ENCODE data around the gene MSX2.
"Not testable (repeated sequence)": the region's sequence is repeated elsewhere in the genome, so short reads cannot be mapped to it uniquely, and the experiment has no call there.

The MSX2 gene

DNA sequence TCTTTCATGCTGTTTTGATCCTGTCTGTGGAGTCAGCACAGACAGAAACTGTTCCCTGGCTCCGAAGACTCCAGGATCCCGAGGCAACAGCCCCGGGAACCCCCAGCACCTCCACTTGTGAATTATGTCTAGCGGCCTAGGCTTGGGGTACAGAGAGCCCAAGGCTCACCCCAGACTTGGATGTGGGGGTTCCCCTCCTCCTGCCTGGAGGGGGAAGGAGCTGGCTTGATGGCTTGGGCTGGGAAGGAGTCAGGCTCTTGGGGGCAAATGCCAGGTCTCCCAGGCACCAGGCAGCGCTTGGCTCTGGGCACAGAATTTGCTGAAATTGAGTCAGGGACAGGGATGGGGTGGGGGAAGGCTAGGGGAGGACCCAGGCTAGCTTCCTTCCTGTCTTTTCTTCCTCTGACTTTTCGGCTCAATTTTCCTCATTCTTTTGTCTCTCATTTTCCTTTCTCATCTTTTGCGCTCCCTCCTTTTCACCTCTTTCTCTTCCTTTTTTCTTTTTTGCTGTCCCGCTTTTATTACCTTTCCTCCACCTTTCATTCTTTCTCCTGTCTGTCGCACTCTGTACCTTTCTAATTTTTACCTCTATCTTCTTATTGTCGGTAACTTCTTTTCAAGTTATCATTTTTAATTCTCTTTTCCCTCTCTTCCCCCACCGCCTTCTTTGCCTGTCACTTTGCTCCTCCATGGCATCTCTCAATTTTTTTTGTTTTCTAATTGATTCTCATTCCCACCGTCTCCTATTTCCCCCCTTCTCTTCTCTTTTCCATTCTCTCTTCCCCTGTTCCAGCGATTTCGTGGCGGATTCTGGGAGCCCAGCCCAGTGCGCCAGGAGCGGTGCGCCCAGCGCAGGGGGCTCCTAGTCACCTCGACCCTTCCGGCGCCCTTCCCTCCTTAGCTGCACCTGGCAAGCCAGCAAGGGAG, 10.5 kb downstream of the MSX2 start:
- no peak for DNase-seq

GRCh38 chr5:174735498-174736330, 11.3 kb downstream of the MSX2 start:
- DNase-seq = peak; percentile 20

GRCh38 chr5:174736331-174736721, 11.9 kb downstream of the MSX2 start:
- DNase-seq = no peak

DNA sequence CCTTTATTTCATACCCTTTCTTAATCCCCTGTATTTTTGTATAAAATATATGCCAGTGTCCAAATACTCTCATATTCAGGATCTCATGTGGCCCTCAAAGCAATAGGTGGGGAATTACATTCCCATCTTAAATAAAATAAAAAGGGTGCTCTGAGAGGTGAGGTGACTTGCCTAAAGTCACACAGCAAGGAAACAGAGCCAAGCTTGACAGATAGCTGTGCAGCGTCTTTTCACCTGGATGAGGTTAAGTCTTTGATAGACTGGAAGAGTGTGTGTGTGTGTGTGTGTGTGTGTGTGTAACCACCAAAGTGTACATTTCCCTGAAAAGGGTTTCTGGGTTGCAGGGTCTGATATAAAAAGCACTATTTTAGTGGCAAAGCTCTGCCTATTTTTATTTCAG, 12.4 kb downstream of the MSX2 start:
- no peak for DNase-seq

DNA sequence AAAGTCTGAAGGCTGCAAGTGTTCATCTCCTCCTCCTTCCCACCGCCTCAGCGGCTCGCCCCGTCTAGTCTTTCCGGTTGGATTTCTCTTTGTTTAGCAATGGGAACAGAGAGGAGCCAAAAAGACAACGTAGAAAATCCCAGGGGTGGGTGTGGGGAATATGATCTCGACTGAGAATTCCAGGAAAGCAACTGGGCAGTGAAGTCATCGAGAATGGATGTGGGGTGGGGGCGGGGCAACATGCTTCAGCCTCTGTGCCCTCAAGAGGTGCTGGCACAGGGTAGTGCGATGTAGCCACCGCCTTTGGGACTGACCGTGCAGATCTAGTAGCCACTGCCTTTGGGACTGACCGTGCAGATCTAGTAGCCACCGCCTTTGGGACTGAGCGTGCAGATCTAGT, 12.9 kb downstream of the MSX2 start:
- DNase-seq = no peak

DNA sequence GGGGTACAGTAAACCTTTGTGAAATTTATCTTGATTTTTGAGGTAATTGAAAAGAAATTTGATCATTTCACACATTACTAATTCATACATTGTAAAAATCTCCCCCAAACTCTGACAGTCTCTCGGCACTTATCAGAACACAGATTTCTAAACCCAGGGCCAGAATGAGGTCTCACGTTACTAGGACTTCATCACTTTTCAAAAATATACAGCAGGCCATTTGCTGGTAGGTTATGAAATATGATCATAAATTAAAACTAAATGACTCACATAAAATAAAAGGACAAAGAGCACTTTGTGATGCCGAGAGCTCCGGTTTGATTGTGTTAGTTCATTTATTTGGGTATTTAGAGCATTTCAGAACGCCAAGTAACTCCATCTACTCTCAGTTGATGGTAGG, 17.0 kb downstream of the MSX2 start:
- no peak for DNase-seq

- DNase-seq = no peak
Measured at GRCh38 chr5:174744896-174745295, 20.5 kb downstream of the MSX2 start.

- DNase-seq = no peak
Measured at GRCh38 chr5:174745590-174746103, 21.3 kb downstream of the MSX2 start.

DNA sequence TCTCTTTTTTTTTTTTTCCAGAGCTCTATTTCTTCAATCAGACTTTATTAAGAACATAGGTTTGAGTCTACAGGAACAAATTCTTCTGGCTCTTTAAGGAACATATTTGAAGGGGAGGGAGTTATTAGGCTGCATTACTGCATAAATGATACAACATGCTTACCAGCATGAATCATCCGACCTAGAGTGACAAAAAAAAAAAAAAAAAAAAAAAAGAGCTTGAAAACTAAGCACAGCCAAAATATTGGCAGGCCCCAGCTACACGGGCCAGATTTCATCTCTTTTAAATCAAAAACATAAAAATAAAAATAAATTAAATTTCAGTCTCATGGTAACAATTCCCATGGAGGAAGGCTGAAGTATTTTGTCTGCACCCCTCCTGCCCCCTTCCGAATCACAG, 26.3 kb downstream of the MSX2 start:
- no peak for DNase-seq

DNA sequence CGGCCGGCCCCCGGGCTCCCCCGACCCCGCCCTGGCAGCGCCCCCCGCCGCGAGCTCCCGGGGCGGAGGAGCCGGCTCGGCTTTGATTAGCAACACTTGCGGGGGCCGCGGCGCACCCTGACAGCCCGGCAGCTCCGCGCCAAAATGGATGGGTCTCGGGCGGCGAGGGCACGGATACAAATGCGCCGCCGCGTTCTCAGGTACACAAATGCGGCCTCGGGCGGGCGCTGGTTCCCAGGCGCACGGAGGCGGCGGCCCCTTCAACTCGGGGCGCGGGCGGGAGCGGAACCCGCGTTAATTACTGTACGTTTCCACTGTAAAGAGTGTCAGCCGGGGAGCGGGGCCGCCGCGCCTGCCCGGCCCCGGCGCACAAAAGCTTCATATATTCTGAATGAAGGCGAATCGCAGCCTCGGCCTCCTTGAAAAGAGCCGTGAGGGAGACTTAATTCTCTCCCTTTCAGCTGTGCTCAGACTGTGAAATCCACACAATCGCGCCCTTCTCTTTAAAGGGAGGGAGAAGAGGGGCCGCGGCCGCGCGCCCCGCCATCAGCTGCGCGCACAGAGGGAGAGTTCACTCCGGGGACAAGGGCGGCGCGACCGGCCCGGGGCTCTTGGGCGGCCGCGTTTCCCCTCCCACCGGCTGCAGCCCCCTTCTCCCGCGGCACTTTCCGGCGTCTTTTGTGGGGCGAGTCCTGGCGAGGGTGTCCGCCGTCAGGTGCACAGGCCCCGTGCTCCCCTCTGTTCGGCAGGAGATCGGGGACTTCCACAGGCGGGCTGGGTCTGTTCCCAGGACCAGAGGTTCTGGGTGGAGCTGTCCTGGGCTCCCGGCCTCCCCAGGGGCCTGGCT, 27.0 kb downstream of the MSX2 start:
- DNase-seq = no peak

GRCh38 chr5:174752121-174752520, 27.7 kb downstream of the MSX2 start:
- DNase-seq = no peak

DNA sequence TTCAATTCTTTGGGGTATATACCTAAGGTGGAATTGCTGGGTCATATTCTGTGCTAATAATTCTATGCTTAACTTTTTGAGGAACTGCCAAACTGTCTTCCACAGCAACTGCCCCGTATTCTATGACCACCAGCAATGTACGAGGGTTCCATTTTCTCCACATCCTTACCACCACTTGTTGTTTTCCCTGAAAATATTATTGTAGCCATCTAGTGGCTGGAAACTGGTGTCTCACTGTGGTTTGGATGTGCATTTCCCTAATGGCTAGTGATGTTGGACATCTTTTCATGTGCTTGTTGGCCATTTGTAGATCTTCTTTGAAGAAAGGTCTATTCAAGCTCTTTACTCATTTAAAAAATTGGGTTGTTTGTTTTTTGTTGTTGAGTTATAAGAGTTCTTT, 30.7 kb downstream of the MSX2 start:
- no peak for DNase-seq

GRCh38 chr5:174759091-174759490, 34.7 kb downstream of the MSX2 start:
- no peak for DNase-seq

DNA sequence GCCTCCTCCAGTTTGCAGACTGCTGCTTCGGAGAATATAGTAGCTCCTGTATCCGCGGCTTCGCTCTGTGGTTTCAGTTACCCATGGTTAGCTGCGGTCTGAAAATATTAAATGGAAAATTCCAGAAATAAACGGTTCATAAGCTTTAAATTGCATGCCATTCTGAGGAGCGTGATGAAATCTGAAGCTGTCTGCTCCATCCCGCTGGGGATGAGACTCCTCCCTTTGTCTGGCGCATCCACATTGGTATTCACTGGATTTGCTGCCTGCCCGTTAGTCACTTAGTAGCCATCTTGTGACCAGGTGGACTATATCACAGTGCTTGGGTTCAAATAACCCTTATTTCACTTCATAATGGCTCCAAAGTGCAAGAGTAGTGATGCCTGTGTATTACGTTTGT, 36.3 kb downstream of the MSX2 start:
- DNase-seq = no peak

DNA sequence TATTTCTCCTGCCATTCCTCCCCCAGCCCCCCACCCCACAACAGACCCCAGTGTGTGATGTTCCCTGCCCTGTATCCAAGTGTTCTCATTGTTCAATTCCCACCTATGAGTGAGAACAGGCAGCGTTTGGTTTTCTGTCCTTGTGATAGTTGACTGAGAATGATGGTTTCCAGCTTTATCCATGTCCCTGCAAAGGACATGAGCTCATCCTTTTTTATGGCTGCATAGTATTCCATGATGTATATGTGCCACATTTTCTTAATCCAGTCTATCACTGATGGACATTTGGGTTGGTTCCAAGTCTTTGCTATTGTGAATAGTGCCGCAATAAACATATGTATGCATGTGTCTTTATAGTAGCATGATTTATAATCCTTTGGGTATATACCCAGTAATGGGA, 37.0 kb downstream of the MSX2 start:
- DNase-seq = not testable (repeated sequence)

DNA sequence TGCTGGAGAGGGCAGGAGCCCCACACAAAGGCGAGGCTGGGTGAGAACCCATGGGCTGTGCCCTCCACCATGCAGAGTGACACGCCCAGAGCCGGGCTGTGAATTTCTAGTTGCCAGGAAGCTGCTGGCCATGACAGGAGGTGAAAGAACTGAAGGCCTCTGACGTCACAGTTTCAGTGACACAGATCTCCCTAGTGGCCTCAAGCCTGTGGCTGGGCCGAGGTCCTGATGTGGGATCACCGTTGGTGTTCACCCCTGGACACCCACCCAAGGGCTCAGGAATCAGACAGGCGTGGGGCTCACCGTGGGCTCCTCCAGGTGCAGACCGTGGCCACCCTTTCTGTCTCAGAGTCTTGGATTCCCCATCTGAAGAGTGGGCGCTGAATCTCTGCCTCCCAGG, 39.9 kb downstream of the MSX2 start:
- no peak for DNase-seq

- no peak for DNase-seq
Measured at GRCh38 chr5:174765540-174765939, 41.2 kb downstream of the MSX2 start.

DNA sequence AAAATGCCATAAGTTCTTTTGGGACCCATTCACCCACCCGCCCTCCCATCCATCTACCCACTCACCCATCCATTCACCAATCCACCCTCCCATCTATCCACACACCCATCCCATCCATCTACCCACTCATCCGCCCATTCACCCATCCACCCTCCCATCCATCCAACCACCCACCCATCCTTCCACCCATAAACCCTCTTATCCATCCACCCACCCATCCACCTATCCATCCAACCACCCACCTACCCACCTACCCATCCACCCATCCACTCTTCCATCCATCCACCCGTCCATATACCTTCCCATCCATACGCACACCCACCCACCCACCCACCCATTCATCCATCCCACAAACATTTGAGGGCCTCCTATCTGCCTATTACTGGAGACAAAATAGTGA, 43.3 kb downstream of the MSX2 start:
- no peak for DNase-seq

DNA sequence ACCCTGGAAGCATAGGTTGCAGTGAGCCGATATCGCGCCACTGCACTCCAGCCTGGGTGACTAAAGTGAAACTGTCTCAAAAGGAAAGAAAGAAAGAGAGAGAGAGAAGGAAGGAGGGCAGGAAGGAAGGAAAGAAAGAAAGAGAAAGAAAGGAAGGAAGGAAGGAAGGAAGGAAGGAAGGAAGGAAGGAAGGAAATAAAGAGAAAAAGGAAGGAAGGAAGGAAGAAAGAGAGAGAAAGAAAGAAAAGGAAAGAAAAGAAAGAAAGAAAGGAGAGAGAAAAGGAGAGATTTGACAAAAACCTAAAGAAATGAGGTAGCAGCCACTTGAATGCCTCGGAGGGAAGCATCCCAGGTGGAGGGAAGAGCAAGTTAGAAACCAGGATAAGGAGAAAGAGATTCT, 44.6 kb downstream of the MSX2 start:
- no peak for DNase-seq

DNA sequence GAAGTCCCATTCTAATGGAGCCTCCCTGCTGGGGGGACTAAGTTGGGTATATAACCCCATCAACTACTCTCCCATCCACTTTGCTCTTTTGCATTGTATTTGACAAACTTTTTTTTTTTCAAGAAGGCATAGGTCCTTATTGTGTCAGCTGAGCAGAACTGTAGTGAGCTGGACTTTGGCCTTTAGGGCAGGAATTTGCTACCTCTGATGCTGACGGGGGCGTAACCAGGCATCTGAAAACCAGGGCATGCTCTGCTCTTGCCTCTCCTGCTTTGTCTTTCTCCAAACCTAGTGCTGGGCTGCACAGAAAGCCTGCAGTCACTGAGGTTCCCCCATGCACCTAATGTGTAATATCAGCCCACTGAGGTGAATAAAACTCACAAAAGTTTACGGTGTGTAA, 49.0 kb downstream of the MSX2 start:
- no peak for DNase-seq

- no peak for DNase-seq
Measured at GRCh38 chr5:174775081-174775480, 50.7 kb downstream of the MSX2 start.

DNA sequence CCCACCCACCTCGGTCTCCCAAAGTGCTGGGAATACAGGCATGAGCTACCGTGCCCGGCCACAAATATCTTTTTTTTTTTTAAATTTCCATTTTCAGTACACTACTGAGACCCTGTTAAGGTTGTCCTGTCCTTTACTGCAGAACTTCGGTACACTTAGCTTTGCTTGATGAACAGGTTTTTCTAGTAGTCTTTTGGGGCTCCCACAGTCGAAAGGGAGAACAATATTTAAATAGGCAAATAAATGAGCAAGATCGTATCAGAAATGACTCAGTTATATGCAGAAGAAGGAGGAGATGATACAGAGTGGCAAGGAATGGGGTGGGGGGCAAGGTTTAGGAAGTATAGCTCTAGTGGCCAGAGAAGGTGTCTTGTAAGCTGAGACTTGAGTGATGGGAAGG, 52.7 kb downstream of the MSX2 start:
- DNase-seq = no peak

DNA sequence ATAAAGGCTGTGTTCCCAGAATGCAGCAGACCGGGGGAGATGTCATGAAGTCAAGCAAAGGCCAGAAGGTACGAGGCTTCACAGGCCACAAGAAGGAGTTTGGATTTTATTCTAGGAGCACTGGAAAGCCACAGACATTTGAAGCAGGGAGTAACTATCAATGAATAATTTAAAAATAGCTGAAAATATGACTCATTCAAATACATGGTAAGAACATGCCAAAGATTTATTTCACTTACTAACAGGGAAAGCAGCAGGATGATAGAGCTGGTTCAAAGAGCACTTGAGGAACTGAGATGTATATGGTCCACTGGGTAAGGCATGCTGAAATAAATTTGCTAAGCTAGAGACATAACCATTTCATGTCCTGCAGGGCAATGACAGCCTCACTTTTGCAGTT, 53.2 kb downstream of the MSX2 start:
- DNase-seq = no peak

Measured in hematopoietic multipotent progenitor cell treated with erythropoietin and hydrocortisone succinate and interleukin-3 and kit ligand, for 6 days (in vitro differentiated cells).